ENCODE results near the gene NR2E3. TPM values are rescaled to one million over a fixed set of nuclear protein-coding genes. Genes with fewer than 3 reads are reported as not detected.
A peak's percentile ranks its signal among the peaks of the same experiment; 100 is the strongest.

Gene NR2E3
- total RNA-seq, 4 donors from 2014 or later = 0.13 to 0.38 (median 0.27) TPM

DNA sequence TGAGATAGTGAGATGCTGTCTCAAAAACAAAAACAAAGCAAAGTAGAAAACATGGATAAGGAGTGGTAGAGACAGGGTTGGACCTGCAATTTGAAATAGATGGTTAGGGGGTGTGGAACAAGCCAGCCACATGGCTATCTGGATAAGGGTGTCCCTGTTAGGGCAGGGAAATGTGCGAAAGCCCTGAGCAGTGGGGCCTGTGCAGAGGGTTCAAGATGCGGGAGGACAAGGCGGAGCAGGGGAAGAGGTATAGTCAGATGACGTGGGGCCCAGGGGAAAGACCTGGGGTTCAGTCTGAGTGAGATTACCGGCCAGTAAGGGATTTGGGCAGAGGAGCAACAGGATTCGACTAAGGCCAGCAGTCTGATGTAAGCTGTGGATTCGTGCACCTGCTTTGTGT, 18.4 kb upstream of the NR2E3 start:
- Histone ChIP-seq H3K4me3 (no peak overlapping the region), H3K36me3 (no peaks in the 10 kb centered on the region), H3K27ac (no peak overlapping the region), H3K27me3 (no peaks in the 10 kb centered on the region), H3K9me3 (no peaks in the 10 kb centered on the region), H3K4me1 (no peaks in the 10 kb centered on the region)
- DNase-seq = no peak
- intact Hi-C loops (cut with DNase I) = no loop called here
- no peak for TF ChIP-seq POLR2A (IDR thresholded peaks at IDR 0.05)
- TF ChIP-seq, protein P1, sequence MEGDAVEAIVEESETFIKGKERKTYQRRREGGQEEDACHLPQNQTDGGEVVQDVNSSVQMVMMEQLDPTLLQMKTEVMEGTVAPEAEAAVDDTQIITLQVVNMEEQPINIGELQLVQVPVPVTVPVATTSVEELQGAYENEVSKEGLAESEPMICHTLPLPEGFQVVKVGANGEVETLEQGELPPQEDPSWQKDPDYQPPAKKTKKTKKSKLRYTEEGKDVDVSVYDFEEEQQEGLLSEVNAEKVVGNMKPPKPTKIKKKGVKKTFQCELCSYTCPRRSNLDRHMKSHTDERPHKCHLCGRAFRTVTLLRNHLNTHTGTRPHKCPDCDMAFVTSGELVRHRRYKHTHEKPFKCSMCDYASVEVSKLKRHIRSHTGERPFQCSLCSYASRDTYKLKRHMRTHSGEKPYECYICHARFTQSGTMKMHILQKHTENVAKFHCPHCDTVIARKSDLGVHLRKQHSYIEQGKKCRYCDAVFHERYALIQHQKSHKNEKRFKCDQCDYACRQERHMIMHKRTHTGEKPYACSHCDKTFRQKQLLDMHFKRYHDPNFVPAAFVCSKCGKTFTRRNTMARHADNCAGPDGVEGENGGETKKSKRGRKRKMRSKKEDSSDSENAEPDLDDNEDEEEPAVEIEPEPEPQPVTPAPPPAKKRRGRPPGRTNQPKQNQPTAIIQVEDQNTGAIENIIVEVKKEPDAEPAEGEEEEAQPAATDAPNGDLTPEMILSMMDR (IDR thresholded peaks at IDR 0.05) = no peak
- WGBS, 2 donors = 87 to 91% methylated on average over 7 of the region's 7 CpGs

DNA sequence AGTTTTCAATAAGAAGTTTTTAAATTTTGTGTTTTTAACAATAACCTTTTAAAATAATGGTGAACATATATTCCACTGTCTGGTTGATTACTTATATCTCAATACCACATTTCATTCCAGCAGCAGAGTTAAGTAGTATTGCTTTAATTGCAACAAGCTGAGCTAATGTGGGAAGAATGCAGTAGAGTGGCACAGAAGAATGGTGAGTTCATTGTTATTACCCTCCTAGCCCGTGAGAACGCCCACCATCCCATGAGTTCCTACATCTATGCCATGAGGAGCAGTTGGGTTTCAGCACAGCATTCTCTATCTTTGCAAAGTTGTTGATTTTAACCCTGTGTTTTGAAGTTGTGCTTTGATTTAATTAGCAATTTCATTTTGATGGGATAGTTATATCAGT, 17.8 kb upstream of the NR2E3 start:
- no peak for DNase-seq
- Histone ChIP-seq H3K27ac (no peak overlapping the region), H3K9me3 (no peaks in the 10 kb centered on the region), H3K27me3 (no peaks in the 10 kb centered on the region), H3K36me3 (no peaks in the 10 kb centered on the region), H3K4me3 (no peak overlapping the region), H3K4me1 (no peaks in the 10 kb centered on the region)
- intact Hi-C loops (cut with DNase I) = no loop called here
- 48 to 58% methylated on average over 2 of the region's 2 CpGs for WGBS, 2 donors
- TF ChIP-seq, protein P1 (IDR thresholded peaks at IDR 0.05) = no peak
- TF ChIP-seq POLR2A (IDR thresholded peaks at IDR 0.05) = no peak

DNA sequence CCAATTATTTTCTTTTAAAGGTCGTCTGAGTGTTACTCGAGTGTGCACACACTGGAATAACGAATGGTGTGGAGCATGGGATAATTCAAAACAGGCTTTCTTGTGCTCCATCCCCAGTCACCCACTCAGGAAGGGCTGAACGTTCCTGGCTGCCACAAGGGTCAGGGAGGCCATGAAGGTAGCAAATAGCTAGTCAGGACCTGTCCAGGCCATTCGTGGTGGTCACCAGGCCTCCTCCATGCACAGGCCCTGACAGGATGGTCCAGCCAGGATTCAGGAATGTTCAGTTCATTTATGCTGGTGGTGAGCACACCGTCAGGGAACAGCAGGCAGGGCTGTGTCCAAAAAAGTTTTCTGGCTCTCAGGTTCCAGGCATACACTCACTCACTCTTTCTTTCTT, 11.7 kb upstream of the NR2E3 start:
- H3K36me3 ChIP-seq = no peaks in the 10 kb centered on the region
- TF ChIP-seq POLR2A (IDR thresholded peaks at IDR 0.05) = no peak
- TF ChIP-seq, protein P1 (IDR thresholded peaks at IDR 0.05) = no peak
- H3K9me3 ChIP-seq = no peaks in the 10 kb centered on the region
- no peak overlapping the region for H3K4me3 ChIP-seq
- peaks cover 0 to 15% (median 0%) of the 10 kb centered on the region in 3 donors for H3K4me1 ChIP-seq
- WGBS, 2 donors = 65 to 78% methylated on average over 4 to 6 of the region's 6 CpGs
- no peak overlapping the region for H3K27ac ChIP-seq
- intact Hi-C loops (cut with DNase I) = no loop called here
- DNase-seq = no peak
- H3K27me3 ChIP-seq = no peaks in the 10 kb centered on the region

DNA sequence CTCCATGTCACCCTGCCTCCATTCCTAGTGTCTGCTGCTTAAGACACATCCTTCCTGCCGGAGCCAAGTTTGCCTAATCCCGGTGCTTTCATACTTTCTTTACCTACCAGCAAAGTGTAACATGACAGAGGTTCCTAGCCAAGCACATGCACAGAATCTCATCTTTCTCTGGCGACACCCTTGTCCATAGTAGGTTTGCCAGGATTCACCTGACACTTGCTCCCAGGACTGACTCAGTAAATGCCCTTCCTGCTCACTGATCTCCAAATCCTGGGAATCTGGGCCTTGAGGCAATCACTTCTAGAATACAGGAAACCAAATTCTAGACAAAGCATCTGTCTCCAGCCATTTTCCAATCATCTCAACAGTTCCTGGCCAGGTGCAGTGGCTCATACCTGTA, 10.2 kb upstream of the NR2E3 start:
- Histone ChIP-seq H3K27me3 (no peaks in the 10 kb centered on the region), H3K36me3 (no peaks in the 10 kb centered on the region), H3K4me3 (no peak overlapping the region), H3K9me3 (no peaks in the 10 kb centered on the region), H3K27ac (no peak overlapping the region), H3K4me1 (peaks cover 0 to 15% (median 0%) of the 10 kb centered on the region in 3 donors)
- intact Hi-C loops (cut with DNase I) = loop anchor here (10.0 kb wide), 1 partner anchor 355 kb away; no protein-coding TSS in a partner anchor
- DNase-seq = no peak
- TF ChIP-seq, protein P1 (IDR thresholded peaks at IDR 0.05) = no peak
- no peak for TF ChIP-seq POLR2A (IDR thresholded peaks at IDR 0.05)
- 53 to 76% methylated on average over 3 of the region's 3 CpGs for WGBS, 2 donors

GRCh38 chr15:71800835-71801745, 9.3 kb upstream of the NR2E3 start:
- Histone ChIP-seq H3K4me1 (peaks cover 0 to 15% (median 0%) of the 10 kb centered on the region in 3 donors), H3K27me3 (no peaks in the 10 kb centered on the region), H3K9me3 (no peaks in the 10 kb centered on the region), H3K27ac (no peak overlapping the region), H3K4me3 (no peak overlapping the region), H3K36me3 (no peaks in the 10 kb centered on the region)
- 53 to 58% methylated on average over 13 to 16 of the region's 17 CpGs for WGBS, 2 donors
- no peak for TF ChIP-seq POLR2A (IDR thresholded peaks at IDR 0.05)
- TF ChIP-seq, protein P1 (IDR thresholded peaks at IDR 0.05) = peak; percentile 36 to 92 (median 84)
- DNase-seq = no peak
- intact Hi-C loops (cut with DNase I) = loop anchor here (10.0 kb wide), 1 partner anchor 354 kb away; no protein-coding TSS in a partner anchor

All from esophagus squamous epithelium (tissue), 5 donors.